Calu3 (cell line): ENCODE data around the gene SYNPR. TPM values are rescaled to one million over a fixed set of nuclear protein-coding genes. Genes with fewer than 3 reads are reported as not detected.
A peak's percentile ranks its signal among the peaks of the same experiment; 100 is the strongest.

ENCODE experiments used
- BruUV-seq: library from RNA; stranded (reverse); fragments of 400-500 nt; replicated peaks from 2 replicates; lab custom pipeline; 2021; lab: Mats Ljungman, UMichigan
- CTCF ChIA-PET: fragments of 300-600 bp; sonication (Branson Sonifier 250); formaldehyde crosslinking; loops from one replicate; lab custom pipeline; 2022; ENCODE audit warnings: antibody characterized with exemption; lab: Charles Lee
- DNase-seq: peaks from one replicate; pipeline ENCODE4 v3.0.0; 2022
- H3K27ac Mint-ChIP-seq: one replicate; pipeline ENCODE4 v1.8.0; 2022; ENCODE audit warnings: mixed read lengths; ENCODE audit not compliant: unreplicated experiment
- H3K27me3 Mint-ChIP-seq: one replicate; pipeline ENCODE4 v1.8.0; 2022; ENCODE audit warnings: mixed read lengths; ENCODE audit not compliant: unreplicated experiment
- H3K36me3 Mint-ChIP-seq: one replicate; pipeline ENCODE4 v1.8.0; 2022; ENCODE audit warnings: mild to moderate bottlenecking, moderate library complexity, mixed read lengths; ENCODE audit not compliant: insufficient read depth, unreplicated experiment
- H3K4me1 Mint-ChIP-seq: one replicate; pipeline ENCODE4 v1.8.0; 2022; ENCODE audit warnings: mild to moderate bottlenecking, low read depth, mixed read lengths; ENCODE audit not compliant: unreplicated experiment
- H3K4me3 Mint-ChIP-seq: one replicate; pipeline ENCODE4 v1.8.0; 2022; ENCODE audit warnings: mild to moderate bottlenecking, low read depth, moderate library complexity, mixed read lengths; ENCODE audit not compliant: unreplicated experiment
- H3K9me3 Mint-ChIP-seq: one replicate; pipeline ENCODE4 v1.8.0; 2022; ENCODE audit warnings: low read depth, mixed read lengths; ENCODE audit not compliant: unreplicated experiment
- intact Hi-C: fragments of 100-400 bp; cut with micrococcal nuclease; formaldehyde crosslinking; loops from one replicate; pipeline ENCODE4 v1.10.0; 2022; ENCODE audit not compliant: unreplicated experiment
- total RNA-seq: library from RNA; stranded (reverse); gene quantifications from 2 replicates; pipeline ENCODE4 v1.2.3, GENCODE V29; 2022
- TF ChIP-seq, protein P1 (sequence below): fragments of 200-600 bp; IDR thresholded peaks from one replicate; pipeline ENCODE4 v1.8.0; 2022; ENCODE audit warnings: antibody characterized with exemption; ENCODE audit not compliant: unreplicated experiment

Gene SYNPR
- total RNA-seq, 1 experiment from 2014 or later, result 0.90 TPM

DNA sequence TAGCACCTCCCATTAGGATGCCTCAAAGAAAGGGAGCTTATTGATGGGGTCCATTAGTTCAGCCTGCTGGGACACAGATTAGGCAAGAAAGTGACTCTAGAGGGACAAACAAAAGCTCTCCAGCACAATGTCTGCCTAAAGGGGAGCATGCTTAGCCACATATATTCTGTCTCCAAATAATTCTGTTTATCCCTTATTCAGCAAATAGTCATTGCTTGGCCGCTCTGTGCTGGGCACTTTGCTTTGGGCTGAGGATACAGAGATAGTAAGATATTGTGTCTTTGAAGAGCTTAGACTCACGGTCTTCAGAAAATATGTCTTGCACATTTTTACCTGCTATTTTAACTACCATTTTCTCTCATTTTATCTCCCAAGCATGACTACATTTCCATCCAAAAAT is 159.8 kb downstream of the SYNPR start:
- Mint-ChIP-seq H3K9me3 (no peaks in the 10 kb centered on the region), H3K36me3 (no peaks in the 10 kb centered on the region), H3K27ac (no peak overlapping the region), H3K27me3 (no peaks in the 10 kb centered on the region), H3K4me1 (peaks cover 27% of the 10 kb centered on the region), H3K4me3 (no peak overlapping the region)
- TF ChIP-seq, protein P1, sequence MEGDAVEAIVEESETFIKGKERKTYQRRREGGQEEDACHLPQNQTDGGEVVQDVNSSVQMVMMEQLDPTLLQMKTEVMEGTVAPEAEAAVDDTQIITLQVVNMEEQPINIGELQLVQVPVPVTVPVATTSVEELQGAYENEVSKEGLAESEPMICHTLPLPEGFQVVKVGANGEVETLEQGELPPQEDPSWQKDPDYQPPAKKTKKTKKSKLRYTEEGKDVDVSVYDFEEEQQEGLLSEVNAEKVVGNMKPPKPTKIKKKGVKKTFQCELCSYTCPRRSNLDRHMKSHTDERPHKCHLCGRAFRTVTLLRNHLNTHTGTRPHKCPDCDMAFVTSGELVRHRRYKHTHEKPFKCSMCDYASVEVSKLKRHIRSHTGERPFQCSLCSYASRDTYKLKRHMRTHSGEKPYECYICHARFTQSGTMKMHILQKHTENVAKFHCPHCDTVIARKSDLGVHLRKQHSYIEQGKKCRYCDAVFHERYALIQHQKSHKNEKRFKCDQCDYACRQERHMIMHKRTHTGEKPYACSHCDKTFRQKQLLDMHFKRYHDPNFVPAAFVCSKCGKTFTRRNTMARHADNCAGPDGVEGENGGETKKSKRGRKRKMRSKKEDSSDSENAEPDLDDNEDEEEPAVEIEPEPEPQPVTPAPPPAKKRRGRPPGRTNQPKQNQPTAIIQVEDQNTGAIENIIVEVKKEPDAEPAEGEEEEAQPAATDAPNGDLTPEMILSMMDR, result no peak
- no peak for DNase-seq
- no TSS peak for BruUV-seq
- intact Hi-C loops, result no loop called here
- CTCF ChIA-PET, result no interaction called here

- no peak overlapping the region for H3K27ac Mint-ChIP-seq
- TF ChIP-seq, protein P1, result no peak
- peaks cover 27% of the 10 kb centered on the region for H3K4me1 Mint-ChIP-seq
- BruUV-seq, result no TSS peak
- H3K9me3 Mint-ChIP-seq, result no peaks in the 10 kb centered on the region
- CTCF ChIA-PET, result no interaction called here
- intact Hi-C loops, result no loop called here
- DNase-seq, result no peak
- H3K27me3 Mint-ChIP-seq, result no peaks in the 10 kb centered on the region
- H3K4me3 Mint-ChIP-seq, result no peak overlapping the region
- H3K36me3 Mint-ChIP-seq, result no peaks in the 10 kb centered on the region
Measured at GRCh38 chr3:63438826-63439371, 160.8 kb downstream of the SYNPR start.

DNA sequence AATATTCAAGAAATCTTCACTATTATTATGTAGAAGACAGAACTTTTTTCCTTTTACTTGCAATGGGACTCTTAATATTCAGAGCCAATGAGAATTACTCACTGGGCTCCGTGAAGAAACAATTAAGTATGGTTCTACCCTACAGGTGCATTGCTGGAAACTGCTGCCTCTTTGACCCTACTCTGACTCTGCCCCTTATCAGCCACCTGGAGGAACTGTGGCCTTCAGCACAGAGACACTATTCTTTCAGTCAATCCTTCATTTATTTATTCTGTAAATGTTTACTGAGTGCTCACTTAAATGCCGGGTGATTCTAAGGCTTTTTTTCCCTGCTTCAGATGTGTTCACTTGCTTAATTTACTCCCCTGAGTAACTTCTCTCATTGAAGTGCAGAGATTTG is 163.2 kb downstream of the SYNPR start:
- no TSS peak for BruUV-seq
- Mint-ChIP-seq H3K27me3 (no peaks in the 10 kb centered on the region), H3K4me3 (no peak overlapping the region), H3K27ac (no peak overlapping the region), H3K4me1 (peaks cover 27% of the 10 kb centered on the region), H3K36me3 (no peaks in the 10 kb centered on the region), H3K9me3 (no peaks in the 10 kb centered on the region)
- CTCF ChIA-PET, result no interaction called here
- TF ChIP-seq, protein P1, result no peak
- intact Hi-C loops, result no loop called here
- peak; percentile 17 for DNase-seq

GRCh38 chr3:63442918-63443317 is 164.8 kb downstream of the SYNPR start:
- TF ChIP-seq, protein P1, result no peak
- no peaks in the 10 kb centered on the region for H3K36me3 Mint-ChIP-seq
- H3K4me3 Mint-ChIP-seq, result no peak overlapping the region
- no peaks in the 10 kb centered on the region for H3K9me3 Mint-ChIP-seq
- no TSS peak for BruUV-seq
- no peak for DNase-seq
- H3K27me3 Mint-ChIP-seq, result no peaks in the 10 kb centered on the region
- CTCF ChIA-PET, result no interaction called here
- H3K4me1 Mint-ChIP-seq, result peaks cover 27% of the 10 kb centered on the region
- H3K27ac Mint-ChIP-seq, result no peak overlapping the region
- intact Hi-C loops, result no loop called here
